SU-DHL-6 (cell line): Measurements from ENCODE around the gene AMPD3.

Experiments
- H2AFZ ChIP-seq: fragments of 200-600 bp; sonication (generic); 2 replicates; pipeline ENCODE4 v1.6.1; 2014; ENCODE audit warnings: low read depth, mild to moderate bottlenecking, moderate library complexity, mixed read lengths, antibody characterized with exemption, low read length; ENCODE audit not compliant: severe bottlenecking
- H3F3A ChIP-seq: fragments of 200-600 bp; shearing (Covaris generic); 2 replicates; pipeline ENCODE4 v1.6.0; 2016; ENCODE audit warnings: antibody characterized with exemption, mild to moderate bottlenecking; ENCODE audit not compliant: insufficient read depth
- H3K27ac ChIP-seq: fragments of 200-600 bp; sonication (generic); 2 replicates; pipeline ENCODE4 v1.5.1; 2016; ENCODE audit warnings: low read depth, mild to moderate bottlenecking, low read length, moderate library complexity, mixed read lengths
- H3K27me3 ChIP-seq: fragments of 200-600 bp; sonication (generic), shearing (Covaris generic); 2 replicates; pipeline ENCODE4 v1.6.0; 2014; ENCODE audit warnings: mild to moderate bottlenecking, low read length
- H3K36me3 ChIP-seq: fragments of 200-600 bp; sonication (generic); 2 replicates; pipeline ENCODE4 v1.6.1; 2014; ENCODE audit warnings: mild to moderate bottlenecking, low read length, mixed read lengths
- H3K4me2 ChIP-seq: fragments of 300-600, 200-600 bp; shearing (Covaris generic), sonication (generic); 2 replicates; pipeline ENCODE4 v1.6.0; 2014; ENCODE audit warnings: low read length, low read depth, mild to moderate bottlenecking; ENCODE audit not compliant: poor library complexity, severe bottlenecking
- H3K4me3 ChIP-seq: fragments of 200-600 bp; sonication (generic); 2 replicates; pipeline ENCODE4 v1.5.1; 2014; ENCODE audit warnings: antibody characterized with exemption, low read length, mild to moderate bottlenecking, mixed read lengths; ENCODE audit not compliant: insufficient read depth, poor library complexity, severe bottlenecking
- H3K79me2 ChIP-seq: fragments of 200-600 bp; sonication (generic); 2 replicates; pipeline ENCODE4 v1.6.1; 2014; ENCODE audit warnings: mild to moderate bottlenecking, low read length, moderate library complexity; ENCODE audit not compliant: insufficient read depth
- H3K9ac ChIP-seq: fragments of 200-600 bp; sonication (generic); 2 replicates; pipeline ENCODE4 v1.7.0; 2014; ENCODE audit warnings: mild to moderate bottlenecking, low read length
- H3K9me2 ChIP-seq: fragments of 200-600 bp; sonication (generic); replicated peaks from 2 replicates; pipeline ENCODE4 v1.6.1; 2014; ENCODE audit warnings: low read length; ENCODE audit not compliant: insufficient read depth
- H3K9me3 ChIP-seq: fragments of 200-600 bp; sonication (generic); 2 replicates; pipeline ENCODE4 v1.6.1; 2014; ENCODE audit warnings: low read length, mixed read lengths; ENCODE audit not compliant: insufficient read depth
- H4K20me1 ChIP-seq: fragments of 200-600 bp; sonication (generic); 2 replicates; pipeline ENCODE4 v1.6.1; 2014; ENCODE audit warnings: low read depth, mild to moderate bottlenecking, antibody characterized with exemption, low read length, moderate library complexity, mixed read lengths
- EZH2phosphoT487 ChIP-seq: fragments of 200-600 bp; sonication (generic), shearing (Covaris generic); conservative IDR thresholded peaks from 2 replicates; pipeline ENCODE4 v1.6.1; 2018; ENCODE audit warnings: mild to moderate bottlenecking, antibody characterized with exemption, low read length, moderate library complexity, mixed read lengths
- TF ChIP-seq, protein P1 (sequence below): fragments of 200-600 bp; sonication (generic); IDR thresholded peaks from one replicate; pipeline ENCODE4 v1.5.1; 2017; ENCODE audit warnings: antibody characterized with exemption, mild to moderate bottlenecking, low read length, moderate library complexity; ENCODE audit not compliant: insufficient read depth, poor library complexity, severe bottlenecking

The AMPD3 gene

DNA sequence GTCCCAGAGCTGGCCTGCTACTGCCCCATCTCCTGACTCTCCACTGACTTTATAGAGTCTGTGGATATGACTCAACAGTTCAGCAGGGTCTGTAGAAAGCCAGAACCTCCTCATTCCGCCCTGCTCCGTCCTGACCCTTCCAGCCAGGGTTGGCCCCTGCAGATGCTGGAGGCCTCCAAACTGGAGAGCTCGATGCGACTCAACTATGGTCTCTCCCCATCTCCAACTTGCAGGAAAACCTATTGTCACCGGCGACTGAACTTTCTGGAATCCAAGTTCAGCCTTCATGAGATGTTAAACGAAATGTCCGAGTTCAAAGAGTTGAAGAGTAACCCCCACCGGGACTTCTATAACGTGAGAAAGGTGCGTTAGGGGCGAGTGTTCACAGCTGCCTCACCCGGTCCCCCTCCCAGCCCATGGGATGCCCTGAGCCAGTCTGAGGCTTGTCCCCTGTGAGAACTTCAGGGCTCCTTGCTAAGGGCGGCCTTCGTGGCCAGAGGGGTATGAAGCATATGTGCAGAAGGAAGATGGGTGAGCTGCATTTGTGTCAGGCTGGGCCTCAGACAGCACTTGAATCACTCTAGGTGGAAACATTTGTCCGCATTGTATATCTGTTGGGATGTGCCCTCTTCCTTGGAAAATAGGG is 32.1 kb downstream of the AMPD3 start:
- no peaks in the 10 kb centered on the region for H3F3A ChIP-seq
- no peaks in the 10 kb centered on the region for H3K9me2 ChIP-seq
- no peaks in the 10 kb centered on the region for H3K27me3 ChIP-seq
- no peaks in the 10 kb centered on the region for H4K20me1 ChIP-seq
- no peak overlapping the region for H3K4me2 ChIP-seq
- no peaks in the 10 kb centered on the region for H3K79me2 ChIP-seq
- no peak overlapping the region for H3K27ac ChIP-seq
- no peak overlapping the region for H3K9ac ChIP-seq
- no peak overlapping the region for H3K4me3 ChIP-seq
- H2AFZ ChIP-seq: no peak overlapping the region
- no peaks in the 10 kb centered on the region for H3K9me3 ChIP-seq
- no peak for TF ChIP-seq EZH2phosphoT487
- H3K36me3 ChIP-seq: no peaks in the 10 kb centered on the region

DNA sequence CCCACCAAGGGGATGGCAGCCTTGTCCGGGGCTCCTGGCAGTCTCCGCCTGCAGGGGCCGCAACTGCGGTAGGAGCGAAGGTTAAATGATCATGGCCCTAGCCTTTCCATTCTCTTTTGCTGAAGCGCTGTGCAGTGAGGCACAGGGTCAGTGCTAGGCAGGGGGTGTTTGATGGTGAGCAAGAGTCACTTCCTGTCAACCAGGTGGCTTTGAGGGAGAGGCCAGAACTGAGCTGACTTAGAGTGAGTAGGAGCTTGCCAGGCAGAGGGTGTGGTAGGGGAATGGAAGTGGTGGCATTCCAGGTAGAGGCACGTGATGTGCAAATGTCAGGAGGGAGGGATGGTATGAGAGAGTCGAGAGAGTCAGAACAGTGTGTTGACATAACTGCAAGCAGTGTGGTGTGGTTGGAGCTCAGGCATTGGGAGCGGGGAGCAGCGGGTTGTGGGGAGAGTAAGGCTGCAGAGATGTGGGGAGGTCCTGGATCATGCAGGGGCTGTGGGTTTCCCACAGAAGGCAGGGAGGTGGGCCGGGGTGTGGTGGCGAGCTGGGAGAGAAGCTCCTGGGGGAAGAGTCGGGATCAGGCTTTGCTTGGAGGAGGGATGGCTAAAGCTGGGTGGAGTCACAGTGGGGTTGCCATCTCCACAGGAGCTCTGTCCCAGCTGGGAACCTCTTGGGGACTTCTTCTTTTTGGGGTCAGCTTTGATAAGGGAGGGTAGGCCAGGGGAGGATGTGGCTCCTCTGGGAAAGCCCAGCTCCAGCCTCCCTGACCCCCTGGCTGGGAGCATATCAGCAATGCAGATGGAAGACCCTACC is 33.3 kb downstream of the AMPD3 start:
- no peaks in the 10 kb centered on the region for H3K36me3 ChIP-seq
- H3K27ac ChIP-seq: no peak overlapping the region
- no peaks in the 10 kb centered on the region for H3K9me2 ChIP-seq
- no peaks in the 10 kb centered on the region for H3F3A ChIP-seq
- H2AFZ ChIP-seq: no peak overlapping the region
- no peak overlapping the region for H3K4me2 ChIP-seq
- H3K4me3 ChIP-seq: no peak overlapping the region
- no peak for TF ChIP-seq EZH2phosphoT487
- TF ChIP-seq, protein P1, sequence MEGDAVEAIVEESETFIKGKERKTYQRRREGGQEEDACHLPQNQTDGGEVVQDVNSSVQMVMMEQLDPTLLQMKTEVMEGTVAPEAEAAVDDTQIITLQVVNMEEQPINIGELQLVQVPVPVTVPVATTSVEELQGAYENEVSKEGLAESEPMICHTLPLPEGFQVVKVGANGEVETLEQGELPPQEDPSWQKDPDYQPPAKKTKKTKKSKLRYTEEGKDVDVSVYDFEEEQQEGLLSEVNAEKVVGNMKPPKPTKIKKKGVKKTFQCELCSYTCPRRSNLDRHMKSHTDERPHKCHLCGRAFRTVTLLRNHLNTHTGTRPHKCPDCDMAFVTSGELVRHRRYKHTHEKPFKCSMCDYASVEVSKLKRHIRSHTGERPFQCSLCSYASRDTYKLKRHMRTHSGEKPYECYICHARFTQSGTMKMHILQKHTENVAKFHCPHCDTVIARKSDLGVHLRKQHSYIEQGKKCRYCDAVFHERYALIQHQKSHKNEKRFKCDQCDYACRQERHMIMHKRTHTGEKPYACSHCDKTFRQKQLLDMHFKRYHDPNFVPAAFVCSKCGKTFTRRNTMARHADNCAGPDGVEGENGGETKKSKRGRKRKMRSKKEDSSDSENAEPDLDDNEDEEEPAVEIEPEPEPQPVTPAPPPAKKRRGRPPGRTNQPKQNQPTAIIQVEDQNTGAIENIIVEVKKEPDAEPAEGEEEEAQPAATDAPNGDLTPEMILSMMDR: no peak
- H3K27me3 ChIP-seq: no peaks in the 10 kb centered on the region
- no peak overlapping the region for H3K9ac ChIP-seq
- no peaks in the 10 kb centered on the region for H3K79me2 ChIP-seq
- H3K9me3 ChIP-seq: no peaks in the 10 kb centered on the region
- no peaks in the 10 kb centered on the region for H4K20me1 ChIP-seq

DNA sequence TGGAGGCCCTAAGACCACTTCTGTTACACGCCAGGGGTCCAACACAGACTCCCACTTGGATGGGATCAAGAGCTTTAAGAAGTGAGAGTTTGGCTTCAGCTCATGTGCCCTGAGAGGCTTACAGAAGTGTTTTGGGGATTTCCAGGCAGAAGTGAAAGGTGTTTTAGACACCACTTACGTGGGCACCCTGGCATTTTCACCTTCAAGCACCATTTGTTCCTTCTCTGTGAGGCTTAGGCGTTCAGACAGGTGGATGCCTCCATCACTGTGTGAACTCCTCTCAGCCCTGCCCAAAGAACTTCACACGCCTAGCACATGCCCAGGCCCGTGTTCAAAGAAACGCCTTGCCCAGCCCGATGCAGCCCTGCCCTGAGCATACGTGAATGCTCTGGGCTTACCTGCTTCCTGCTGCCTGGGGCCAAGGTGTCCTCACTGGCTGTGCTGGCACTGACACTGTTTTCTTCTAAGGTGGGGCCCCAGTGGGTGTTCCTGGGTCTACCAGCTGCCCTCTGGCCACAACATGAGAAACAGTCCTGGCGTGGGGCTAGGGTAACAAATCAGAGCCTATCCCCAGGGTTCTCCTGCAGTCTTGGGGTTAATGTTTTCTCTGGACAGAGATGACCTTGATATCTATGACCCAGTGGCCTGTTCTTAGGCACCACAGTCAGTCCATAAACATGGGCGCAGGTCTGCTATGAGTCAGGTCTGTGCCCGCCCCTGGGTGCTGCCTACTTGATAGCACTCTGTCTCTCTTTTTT is 34.0 kb downstream of the AMPD3 start:
- Histone ChIP-seq H3K4me2 (no peak overlapping the region), H2AFZ (no peak overlapping the region), H4K20me1 (no peaks in the 10 kb centered on the region), H3K36me3 (no peaks in the 10 kb centered on the region), H3K9me2 (no peaks in the 10 kb centered on the region), H3K27ac (no peak overlapping the region), H3F3A (no peaks in the 10 kb centered on the region), H3K4me3 (no peak overlapping the region), H3K9me3 (no peaks in the 10 kb centered on the region), H3K79me2 (no peaks in the 10 kb centered on the region), H3K27me3 (no peaks in the 10 kb centered on the region), H3K9ac (no peak overlapping the region)
- TF ChIP-seq, protein P1: no peak
- no peak for TF ChIP-seq EZH2phosphoT487
